ENCODE data around the gene NTN5. TPM values are rescaled to one million over a fixed set of nuclear protein-coding genes. Genes with fewer than 3 reads are reported as not detected.

Gene NTN5
- total and polyA plus RNA-seq, 8 donors, result 1.3 TPM; not detected in 7

GRCh38 chr19:48668332-48668731 lies 4.5 kb downstream of the NTN5 start:
- no peaks in the 10 kb centered on the region for H3K27me3 ChIP-seq
- TF ChIP-seq CTCF (IDR thresholded peaks at IDR 0.05), result no peak
- TF ChIP-seq POLR2A (IDR thresholded peaks at IDR 0.05), result no peak
- TF ChIP-seq POLR2AphosphoS5 (IDR thresholded peaks at IDR 0.05), result no peak
- no peak for TF ChIP-seq EP300 (IDR thresholded peaks at IDR 0.05)
- H3K9me3 ChIP-seq, result no peaks in the 10 kb centered on the region
- no peak for DNase-seq
- no peak overlapping the region for H3K27ac ChIP-seq
- no peak overlapping the region for H3K4me3 ChIP-seq
- WGBS, 5 donors, result 41 to 76% (median 56%) methylated on average over 3 of the region's 3 CpGs
- no peaks in the 10 kb centered on the region for H3K4me1 ChIP-seq
- no peaks in the 10 kb centered on the region for H3K36me3 ChIP-seq
- intact Hi-C loops (cut with DNase I; ENCODE audit: low total_unique reads), result no loop called here

GRCh38 chr19:48665786-48666185 lies 7.0 kb downstream of the NTN5 start:
- no peak for TF ChIP-seq EP300 (IDR thresholded peaks at IDR 0.05)
- no peak for TF ChIP-seq CTCF (IDR thresholded peaks at IDR 0.05)
- TF ChIP-seq POLR2AphosphoS5 (IDR thresholded peaks at IDR 0.05), result no peak
- no peak for TF ChIP-seq POLR2A (IDR thresholded peaks at IDR 0.05)
- intact Hi-C loops (cut with DNase I; ENCODE audit: low total_unique reads), result no loop called here
- 35 to 72% (median 58%) methylated on average over 6 of the region's 6 CpGs for WGBS, 5 donors

GRCh38 chr19:48664476-48664875 lies 8.3 kb downstream of the NTN5 start:
- Histone ChIP-seq H3K36me3 (no peaks in the 10 kb centered on the region), H3K27me3 (no peaks in the 10 kb centered on the region), H3K27ac (no peak overlapping the region), H3K9me3 (no peaks in the 10 kb centered on the region), H3K4me3 (no peak overlapping the region), H3K4me1 (peaks cover 0 to 18% (median 6%) of the 10 kb centered on the region in 4 donors)
- WGBS, 5 donors, result 83 to 93% (median 90%) methylated on average over 10 to 14 of the region's 14 CpGs
- intact Hi-C loops (cut with DNase I; ENCODE audit: low total_unique reads), result no loop called here
- no peak for DNase-seq
- TF ChIP-seq POLR2AphosphoS5 (IDR thresholded peaks at IDR 0.05) (no peak), EP300 (IDR thresholded peaks at IDR 0.05) (no peak), CTCF (IDR thresholded peaks at IDR 0.05) (no peak), POLR2A (IDR thresholded peaks at IDR 0.05) (no peak)

More at GRCh38 chr19:48665786-48666185, 7.0 kb downstream of the NTN5 start:
- H3K9me3 ChIP-seq, result no peaks in the 10 kb centered on the region
- no peak overlapping the region for H3K27ac ChIP-seq
- H3K4me3 ChIP-seq, result no peak overlapping the region
- no peaks in the 10 kb centered on the region for H3K27me3 ChIP-seq
- peaks cover 0 to 8% (median 4%) of the 10 kb centered on the region in 4 donors for H3K4me1 ChIP-seq
- H3K36me3 ChIP-seq, result no peaks in the 10 kb centered on the region
- no peak for DNase-seq

- H3K9me3 ChIP-seq, result no peaks in the 10 kb centered on the region
- H3K4me1 ChIP-seq, result peaks cover 0 to 18% (median 6%) of the 10 kb centered on the region in 4 donors
- no peak overlapping the region for H3K4me3 ChIP-seq
- H3K27ac ChIP-seq, result no peak overlapping the region
- no peaks in the 10 kb centered on the region for H3K27me3 ChIP-seq
- intact Hi-C loops (cut with DNase I; ENCODE audit: low total_unique reads), result no loop called here
- 89 to 99% (median 94%) methylated on average over 4 of the region's 4 CpGs for WGBS, 5 donors
- TF ChIP-seq CTCF (IDR thresholded peaks at IDR 0.05) (no peak), POLR2A (IDR thresholded peaks at IDR 0.05) (no peak), EP300 (IDR thresholded peaks at IDR 0.05) (no peak), POLR2AphosphoS5 (IDR thresholded peaks at IDR 0.05) (no peak)
- no peaks in the 10 kb centered on the region for H3K36me3 ChIP-seq
- no peak for DNase-seq
These were observed 9.2 kb downstream of the NTN5 start for GRCh38 chr19:48663667-48664066.
